GM19452 (cell line): Measurements from ENCODE around the gene NLRP6.
A peak's percentile ranks its signal among the peaks of the same experiment; 100 is the strongest.
"Not testable (repeated sequence)": the region's sequence is repeated elsewhere in the genome, so short reads cannot be mapped to it uniquely, and the experiment has no call there.

Experiments used
- ATAC-seq: cut with Tn5 transposase; IDR thresholded peaks from one replicate; pipeline ENCODE4 v1.9.1; 2021; ENCODE audit not compliant: unreplicated experiment

The NLRP6 gene

GRCh38 chr11:319121-319887 is 41.1 kb downstream of the NLRP6 start:
- not testable (repeated sequence) for ATAC-seq

- not testable (repeated sequence) for ATAC-seq
Observed at GRCh38 chr11:319888-320273, 41.7 kb downstream of the NLRP6 start.

GRCh38 chr11:324156-324555 is 45.9 kb downstream of the NLRP6 start:
- no peak for ATAC-seq

GRCh38 chr11:324593-325517 is 46.6 kb downstream of the NLRP6 start:
- ATAC-seq, result not testable (repeated sequence)

- ATAC-seq, result no peak
Observed at GRCh38 chr11:325796-326591, 47.8 kb downstream of the NLRP6 start.

- ATAC-seq, result no peak
Observed at GRCh38 chr11:326592-326841, 48.3 kb downstream of the NLRP6 start.

GRCh38 chr11:326842-327580 is 48.8 kb downstream of the NLRP6 start:
- ATAC-seq, result peak; percentile 64

GRCh38 chr11:327581-327923 is 49.3 kb downstream of the NLRP6 start:
- no peak for ATAC-seq

GRCh38 chr11:328012-328411 is 49.8 kb downstream of the NLRP6 start:
- ATAC-seq, result no peak

- ATAC-seq, result not testable (repeated sequence)
Observed at GRCh38 chr11:328516-329100, 50.4 kb downstream of the NLRP6 start.

GRCh38 chr11:329886-330253 is 51.7 kb downstream of the NLRP6 start:
- ATAC-seq, result no peak

GRCh38 chr11:330307-330693 is 52.1 kb downstream of the NLRP6 start:
- ATAC-seq, result no peak

GRCh38 chr11:330694-331357 is 52.6 kb downstream of the NLRP6 start:
- ATAC-seq, result no peak

- no peak for ATAC-seq
Observed at GRCh38 chr11:331358-332060, 53.3 kb downstream of the NLRP6 start.

GRCh38 chr11:332651-333480 is 54.7 kb downstream of the NLRP6 start:
- ATAC-seq, result no peak

- not testable (repeated sequence) for ATAC-seq
Observed at GRCh38 chr11:333616-334263, 55.5 kb downstream of the NLRP6 start.

GRCh38 chr11:334264-334994 is 56.2 kb downstream of the NLRP6 start:
- ATAC-seq, result no peak
